Left lung (tissue), 10 donors: ENCODE data around the gene MTX3. TPM values are rescaled to one million over a fixed set of nuclear protein-coding genes. Genes with fewer than 3 reads are reported as not detected.

Experiments
- ATAC-seq: fragments of 200-7000 bp; cut with Tn5 transposase; one replicate; pipeline ENCODE4 v1.9.1; 2020; ENCODE audit warnings: moderate library complexity
- DNase-seq, 4 donors: peaks; one replicate each; pipeline ENCODE4 v3.0.0-alpha.2; 2013 to 2020
- H3K27ac ChIP-seq, 2 donors: fragments of 200-600 bp; sonication (generic) in 1 of 2; one replicate each; pipeline versions ENCODE4 v1.5.0 to v1.8.0; 2020 to 2021
- H3K27me3 ChIP-seq, 2 donors: fragments of 200-600 bp; sonication (generic) in 1 of 2; one replicate each; pipeline versions ENCODE4 v1.5.0 to v1.8.0; 2020 to 2021
- H3K36me3 ChIP-seq, 2 donors: fragments of 200-600 bp; sonication (generic) in 1 of 2; one replicate each; pipeline versions ENCODE4 v1.5.0 to v1.8.0; 2020 to 2021
- H3K4me1 ChIP-seq, 2 donors: fragments of 200-600 bp; one replicate each; pipeline ENCODE4 v1.8.0; 2021
- H3K4me3 ChIP-seq, 2 donors: fragments of 200-600 bp; sonication (generic) in 1 of 2; one replicate each; pipeline versions ENCODE4 v1.5.0 to v1.8.0; 2020 to 2021; ENCODE audit warnings: mild to moderate bottlenecking in 1 of 2
- H3K9me3 ChIP-seq, 2 donors: fragments of 200-600 bp; sonication (generic) in 1 of 2; one replicate each; pipeline versions ENCODE4 v1.5.0 to v1.8.0; 2020 to 2021
- intact Hi-C, 2 donors: fragments of 100-400 bp; cut with DNase I; formaldehyde crosslinking; loops; one replicate each; pipeline versions ENCODE4 v1.11.2 to v1.14.2; 2022
- polyA plus RNA-seq, 6 donors: library from polyadenylated mRNA; unstranded; fragments of 120-200 nt; gene quantifications; one replicate each; pipeline ENCODE4 v1.2.1, GENCODE V29; 2013; ENCODE audit not compliant: insufficient read length in 6 of 6
- total RNA-seq, 2 donors: library from RNA; stranded (reverse); fragmentation: NEBNext Ultra II Directional; extraction: Animal tissue kit (Norgen Biotek cat#: 25700); gene quantifications; one replicate each; pipeline ENCODE4 v1.2.1, GENCODE V29; 2021
- TF ChIP-seq, protein P1 (sequence below), 2 donors: fragments of 200-600 bp; sonication (generic) in 1 of 2; IDR thresholded peaks; one replicate each; pipeline versions ENCODE4 v1.5.0 to v1.8.0; 2021; ENCODE audit warnings: antibody characterized with exemption in 2 of 2
- donor health status: DM: no; HTN: yes; CAD: no.
- donor health status: DM: no; HTN: no; CAD: no.

The MTX3 gene
- total and polyA plus RNA-seq, 8 donors, result 11.2 to 33.5 (median 27.7) TPM

DNA sequence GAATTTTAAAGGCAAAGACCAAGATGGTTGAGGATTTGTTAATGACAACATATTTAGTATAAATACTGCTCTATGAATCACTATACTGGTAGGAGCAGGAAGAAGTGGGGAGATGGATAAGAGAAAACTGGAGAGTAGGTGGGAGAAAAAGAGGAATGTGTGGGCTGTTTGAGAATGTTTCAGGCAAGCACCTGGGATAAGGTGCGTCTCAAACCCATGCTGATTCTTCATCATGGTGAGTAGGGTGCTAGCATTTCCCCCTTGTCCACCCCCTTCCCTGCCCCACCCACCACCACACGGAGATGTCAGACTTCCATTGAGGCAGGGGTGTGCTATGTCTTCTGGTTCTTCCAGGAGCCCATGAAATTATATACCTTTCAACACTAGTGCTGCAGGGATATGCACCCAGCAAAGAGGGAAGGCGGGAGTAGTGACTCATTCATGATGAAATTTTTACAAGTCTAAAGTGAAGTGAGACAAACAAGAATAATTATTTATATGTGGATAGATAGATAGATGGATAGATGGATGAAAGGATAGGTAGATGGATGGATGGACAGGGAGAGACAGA is 54.3 kb downstream of the MTX3 start:
- H3K4me3 ChIP-seq, result no peak overlapping the region
- H3K9me3 ChIP-seq, result no peaks in the 10 kb centered on the region
- H3K27me3 ChIP-seq, result no peaks in the 10 kb centered on the region
- TF ChIP-seq, protein P1, sequence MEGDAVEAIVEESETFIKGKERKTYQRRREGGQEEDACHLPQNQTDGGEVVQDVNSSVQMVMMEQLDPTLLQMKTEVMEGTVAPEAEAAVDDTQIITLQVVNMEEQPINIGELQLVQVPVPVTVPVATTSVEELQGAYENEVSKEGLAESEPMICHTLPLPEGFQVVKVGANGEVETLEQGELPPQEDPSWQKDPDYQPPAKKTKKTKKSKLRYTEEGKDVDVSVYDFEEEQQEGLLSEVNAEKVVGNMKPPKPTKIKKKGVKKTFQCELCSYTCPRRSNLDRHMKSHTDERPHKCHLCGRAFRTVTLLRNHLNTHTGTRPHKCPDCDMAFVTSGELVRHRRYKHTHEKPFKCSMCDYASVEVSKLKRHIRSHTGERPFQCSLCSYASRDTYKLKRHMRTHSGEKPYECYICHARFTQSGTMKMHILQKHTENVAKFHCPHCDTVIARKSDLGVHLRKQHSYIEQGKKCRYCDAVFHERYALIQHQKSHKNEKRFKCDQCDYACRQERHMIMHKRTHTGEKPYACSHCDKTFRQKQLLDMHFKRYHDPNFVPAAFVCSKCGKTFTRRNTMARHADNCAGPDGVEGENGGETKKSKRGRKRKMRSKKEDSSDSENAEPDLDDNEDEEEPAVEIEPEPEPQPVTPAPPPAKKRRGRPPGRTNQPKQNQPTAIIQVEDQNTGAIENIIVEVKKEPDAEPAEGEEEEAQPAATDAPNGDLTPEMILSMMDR (IDR thresholded peaks at IDR 0.05), result no peak
- DNase-seq (no peak), ATAC-seq (no peak)
- intact Hi-C loops, result no loop called here
- no peak overlapping the region for H3K27ac ChIP-seq
- H3K36me3 ChIP-seq, result no peaks in the 10 kb centered on the region
- H3K4me1 ChIP-seq, result no peaks in the 10 kb centered on the region

DNA sequence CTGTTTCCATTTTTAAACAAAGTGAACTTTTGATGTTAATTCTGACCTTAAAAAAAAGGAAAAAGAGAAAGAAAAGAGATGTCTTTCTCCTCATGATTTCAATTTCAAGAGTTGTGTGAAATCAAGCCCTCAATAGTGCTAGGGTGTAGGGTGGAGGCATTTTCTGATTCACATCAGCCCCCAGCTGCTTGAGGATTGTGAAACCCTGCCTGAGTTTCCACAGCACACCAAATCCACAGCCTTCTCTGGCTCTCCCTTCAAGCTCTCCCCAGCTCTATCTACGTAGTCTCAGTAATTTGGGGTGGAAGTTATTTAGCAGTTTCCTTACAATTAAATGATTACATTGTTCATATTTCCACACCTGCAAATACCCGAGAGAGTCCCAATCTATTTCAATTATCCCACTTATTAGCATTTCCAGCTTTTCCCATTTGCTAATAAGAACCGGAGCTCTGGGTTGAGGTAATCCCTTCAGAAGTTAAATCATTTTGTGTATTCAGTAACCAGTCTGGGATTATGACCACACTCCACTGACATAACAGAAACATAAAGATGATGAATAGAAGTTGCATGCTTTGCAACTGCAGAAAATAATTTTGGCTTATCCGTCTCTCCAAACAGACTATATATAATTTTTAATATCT is 54.9 kb downstream of the MTX3 start:
- no peaks in the 10 kb centered on the region for H3K36me3 ChIP-seq
- no peaks in the 10 kb centered on the region for H3K27me3 ChIP-seq
- intact Hi-C loops, result no loop called here
- TF ChIP-seq, protein P1 (IDR thresholded peaks at IDR 0.05), result no peak
- H3K4me1 ChIP-seq, result no peaks in the 10 kb centered on the region
- ATAC-seq, result peak; percentile 76
- H3K9me3 ChIP-seq, result no peaks in the 10 kb centered on the region
- no peak overlapping the region for H3K4me3 ChIP-seq
- DNase-seq, result peak in 1 of 4 donors; percentile 41
- no peak overlapping the region for H3K27ac ChIP-seq

DNA sequence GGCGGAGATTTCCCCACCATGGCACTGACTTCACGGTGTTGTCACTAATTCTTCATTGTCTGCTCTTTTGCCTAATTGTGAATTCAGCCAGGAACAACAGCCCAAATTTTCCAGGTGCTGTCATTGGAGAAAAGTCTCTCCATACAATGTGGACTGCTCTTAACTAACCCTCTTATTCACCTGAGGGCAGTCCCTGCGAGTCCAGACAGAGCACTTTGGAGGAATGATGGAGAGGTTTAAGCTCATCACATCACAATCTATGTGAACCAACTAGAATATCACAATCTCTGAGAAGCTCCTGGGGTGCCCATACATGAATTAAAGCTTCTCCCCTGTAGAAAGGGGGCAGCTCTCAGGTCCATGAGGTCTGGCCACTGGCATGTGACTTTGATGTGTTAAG is 56.4 kb downstream of the MTX3 start:
- no peaks in the 10 kb centered on the region for H3K27me3 ChIP-seq
- intact Hi-C loops, result no loop called here
- DNase-seq (no peak), ATAC-seq (no peak)
- no peak overlapping the region for H3K27ac ChIP-seq
- H3K4me3 ChIP-seq, result no peak overlapping the region
- no peaks in the 10 kb centered on the region for H3K36me3 ChIP-seq
- TF ChIP-seq, protein P1 (IDR thresholded peaks at IDR 0.05), result no peak
- no peaks in the 10 kb centered on the region for H3K9me3 ChIP-seq
- H3K4me1 ChIP-seq, result no peaks in the 10 kb centered on the region

DNA sequence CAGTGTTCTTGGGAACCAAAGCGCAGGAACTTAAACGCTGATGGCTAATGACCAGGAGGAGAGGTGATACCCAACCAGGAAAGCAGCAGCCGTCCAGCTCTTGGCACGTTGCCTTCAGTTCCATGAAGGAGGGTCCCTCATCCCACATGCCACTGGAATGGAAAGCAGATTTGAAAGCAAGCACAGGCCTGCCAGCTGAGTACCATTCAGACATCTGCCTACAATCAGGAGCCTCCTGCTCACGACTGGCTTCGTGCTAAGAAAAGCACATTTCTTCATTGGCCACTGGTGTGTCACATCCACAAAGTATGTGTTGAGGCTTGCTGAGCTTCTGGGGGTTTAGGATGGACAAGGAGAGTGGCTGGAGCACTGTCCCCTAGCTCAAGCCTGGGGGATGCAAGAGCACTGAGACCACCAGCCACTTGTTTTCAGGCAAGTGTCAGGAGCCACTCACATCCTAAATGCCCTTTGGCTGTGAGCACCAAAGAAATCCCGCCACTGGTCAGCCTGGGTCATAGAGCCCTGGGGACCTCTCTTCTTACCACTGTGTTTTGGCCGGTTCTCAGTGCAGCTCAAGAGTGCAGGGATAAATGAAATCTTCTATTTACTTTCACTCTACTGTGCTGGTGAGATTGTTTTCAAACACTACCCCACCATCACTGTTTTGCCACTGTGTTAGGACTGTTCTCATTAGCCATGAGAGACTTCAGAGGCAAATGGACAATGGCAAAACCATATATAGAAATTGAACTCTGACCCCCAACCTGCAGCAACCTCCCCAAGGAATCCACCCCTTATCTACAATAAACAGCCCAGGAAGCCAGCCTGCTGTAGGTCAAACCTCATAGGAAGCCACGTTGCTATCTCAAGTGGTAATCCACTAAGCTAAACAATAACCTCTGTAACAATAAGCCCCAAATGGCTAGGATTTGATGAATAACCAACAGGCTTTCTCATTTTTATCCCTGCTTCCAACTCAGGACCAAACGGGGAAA is 58.3 kb downstream of the MTX3 start:
- DNase-seq, result no peak
- intact Hi-C loops, result no loop called here
- H3K9me3 ChIP-seq, result no peaks in the 10 kb centered on the region
- H3K27me3 ChIP-seq, result no peaks in the 10 kb centered on the region
- ATAC-seq, result no peak
- TF ChIP-seq, protein P1 (IDR thresholded peaks at IDR 0.05), result no peak
- no peak overlapping the region for H3K4me3 ChIP-seq
- no peaks in the 10 kb centered on the region for H3K4me1 ChIP-seq
- no peak overlapping the region for H3K27ac ChIP-seq
- H3K36me3 ChIP-seq, result no peaks in the 10 kb centered on the region

DNA sequence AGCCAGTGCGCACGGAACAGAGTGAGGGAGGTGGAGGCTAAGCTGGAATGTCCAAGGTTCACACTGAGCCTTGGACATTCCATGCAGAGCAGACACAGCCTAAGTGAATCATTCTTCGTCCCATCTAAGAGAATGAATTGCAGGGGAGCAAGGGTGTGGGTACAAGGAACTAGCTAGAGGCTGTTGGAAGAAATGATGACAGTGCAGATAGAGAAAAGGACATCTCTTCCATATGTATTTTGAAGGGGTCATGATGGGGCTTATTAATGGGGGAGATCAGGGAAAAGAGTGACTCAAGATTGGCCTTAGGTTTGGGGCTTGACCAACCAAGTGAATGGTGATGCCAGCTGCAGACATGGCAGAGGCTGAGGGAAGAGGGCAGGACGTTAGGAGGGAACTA is 59.2 kb downstream of the MTX3 start:
- no peak overlapping the region for H3K4me3 ChIP-seq
- TF ChIP-seq, protein P1 (IDR thresholded peaks at IDR 0.05), result no peak
- intact Hi-C loops, result no loop called here
- ATAC-seq, result no peak
- no peak for DNase-seq
- no peaks in the 10 kb centered on the region for H3K27me3 ChIP-seq
- H3K36me3 ChIP-seq, result no peaks in the 10 kb centered on the region
- H3K9me3 ChIP-seq, result no peaks in the 10 kb centered on the region
- H3K4me1 ChIP-seq, result no peaks in the 10 kb centered on the region
- H3K27ac ChIP-seq, result no peak overlapping the region
